ENCODE data around the gene RTN4. TPM values are rescaled to one million over a fixed set of nuclear protein-coding genes. Genes with fewer than 3 reads are reported as not detected.
"Not testable (repeated sequence)": the region's sequence is repeated elsewhere in the genome, so short reads cannot be mapped to it uniquely, and the experiment has no call there.

Gene RTN4
- total RNA-seq, 2 donors from 2014 or later, result 180 to 225 TPM

GRCh38 chr2:54997826-54998225, 52.4 kb downstream of the RTN4 start:
- Histone ChIP-seq H3K27me3 (ENCODE audit: control insufficient read depth, insufficient read depth, low read length, poor library complexity, severe bottlenecking) (no peaks in the 10 kb centered on the region), H3K4me3 (ENCODE audit: low read length) (no peak overlapping the region), H3K4me1 (ENCODE audit: control insufficient read depth, insufficient read depth, low read length) (no peaks in the 10 kb centered on the region), H3K27ac (ENCODE audit: low read depth, low read length) (no peak overlapping the region), H3K9me3 (ENCODE audit: control insufficient read depth, low read length) (no peaks in the 10 kb centered on the region), H3K36me3 (ENCODE audit: control insufficient read depth, insufficient read depth, low read length) (peaks cover 4% of the 10 kb centered on the region), H3K9ac (ENCODE audit: extremely low read depth, low read length, poor library complexity, severe bottlenecking) (no peak overlapping the region)
- peaks cover 14% of the 10 kb centered on the region for H3K4me1 Mint-ChIP-seq
- H3K4me3 Mint-ChIP-seq, result no peak overlapping the region
- 85% methylated on average over 1 of the region's 1 CpG; no CpG with 5 or more reads in 1 of the 2 experiments for WGBS, 2 experiments (ENCODE audit: insufficient coverage in 1 of 2, insufficient read length in 1 of 2)
- H3K9me3 Mint-ChIP-seq, result no peaks in the 10 kb centered on the region
- peaks cover 13% of the 10 kb centered on the region for H3K36me3 Mint-ChIP-seq (ENCODE audit: low read depth)
- no peak for DNase-seq
- peak; percentile 60 for TF ChIP-seq CTCF (conservative IDR thresholded peaks at IDR 0.05)
- no peak overlapping the region for H3K27ac Mint-ChIP-seq
- H3K27me3 Mint-ChIP-seq (ENCODE audit: insufficient read depth), result no peaks in the 10 kb centered on the region

- H3K9me3 ChIP-seq (ENCODE audit: control insufficient read depth, low read length), result no peaks in the 10 kb centered on the region
- H3K4me1 Mint-ChIP-seq, result peaks cover 8% of the 10 kb centered on the region
- no peaks in the 10 kb centered on the region for H3K9me3 Mint-ChIP-seq
- no peak overlapping the region for H3K4me3 Mint-ChIP-seq
- DNase-seq, result no peak
- peaks cover 3% of the 10 kb centered on the region for H3K36me3 ChIP-seq (ENCODE audit: control insufficient read depth, insufficient read depth, low read length)
- H3K27me3 ChIP-seq (ENCODE audit: control insufficient read depth, insufficient read depth, low read length, poor library complexity, severe bottlenecking), result no peaks in the 10 kb centered on the region
- H3K4me3 ChIP-seq (ENCODE audit: low read length), result no peak overlapping the region
- no peak overlapping the region for H3K9ac ChIP-seq (ENCODE audit: extremely low read depth, low read length, poor library complexity, severe bottlenecking)
- no peaks in the 10 kb centered on the region for H3K27me3 Mint-ChIP-seq (ENCODE audit: insufficient read depth)
- 98% methylated on average over 2 of the region's 3 CpGs; no CpG with 5 or more reads in 1 of the 2 experiments for WGBS, 2 experiments (ENCODE audit: insufficient coverage in 1 of 2, insufficient read length in 1 of 2)
- H3K36me3 Mint-ChIP-seq (ENCODE audit: low read depth), result peaks cover 13% of the 10 kb centered on the region
- no peaks in the 10 kb centered on the region for H3K4me1 ChIP-seq (ENCODE audit: control insufficient read depth, insufficient read depth, low read length)
- TF ChIP-seq CTCF (conservative IDR thresholded peaks at IDR 0.05), result no peak
- peak overlapping the region; percentile 1 for H3K27ac Mint-ChIP-seq
- H3K27ac ChIP-seq (ENCODE audit: low read depth, low read length), result no peak overlapping the region
Observed at GRCh38 chr2:54995553-54995952, 54.7 kb downstream of the RTN4 start.

GRCh38 chr2:54990694-54991093, 59.6 kb downstream of the RTN4 start:
- not testable (repeated sequence) for H3K4me1 ChIP-seq (ENCODE audit: control insufficient read depth, insufficient read depth, low read length); H3K9me3 ChIP-seq (ENCODE audit: control insufficient read depth, low read length); H3K9me3 Mint-ChIP-seq; DNase-seq; H3K27me3 Mint-ChIP-seq (ENCODE audit: insufficient read depth); H3K4me1 Mint-ChIP-seq; H3K27me3 ChIP-seq (ENCODE audit: control insufficient read depth, insufficient read depth, low read length, poor library complexity, severe bottlenecking); H3K27ac ChIP-seq (ENCODE audit: low read depth, low read length); H3K4me3 Mint-ChIP-seq; H3K9ac ChIP-seq (ENCODE audit: extremely low read depth, low read length, poor library complexity, severe bottlenecking); H3K4me3 ChIP-seq (ENCODE audit: low read length); H3K27ac Mint-ChIP-seq
- H3K36me3 ChIP-seq (ENCODE audit: control insufficient read depth, insufficient read depth, low read length), result peaks cover 22% of the 10 kb centered on the region
- peaks cover 20% of the 10 kb centered on the region for H3K36me3 Mint-ChIP-seq (ENCODE audit: low read depth)
- 95 to 97% methylated on average over 16 to 19 of the region's 19 CpGs for WGBS, 2 experiments (ENCODE audit: insufficient coverage in 1 of 2, insufficient read length in 1 of 2)

GRCh38 chr2:54988612-54989011, 61.6 kb downstream of the RTN4 start:
- Histone ChIP-seq H3K9ac (ENCODE audit: extremely low read depth, low read length, poor library complexity, severe bottlenecking) (no peak overlapping the region), H3K4me1 (ENCODE audit: control insufficient read depth, insufficient read depth, low read length) (no peaks in the 10 kb centered on the region), H3K36me3 (ENCODE audit: control insufficient read depth, insufficient read depth, low read length) (peaks cover 40% of the 10 kb centered on the region), H3K27me3 (ENCODE audit: control insufficient read depth, insufficient read depth, low read length, poor library complexity, severe bottlenecking) (no peaks in the 10 kb centered on the region), H3K27ac (ENCODE audit: low read depth, low read length) (no peak overlapping the region), H3K4me3 (ENCODE audit: low read length) (no peak overlapping the region), H3K9me3 (ENCODE audit: control insufficient read depth, low read length) (no peaks in the 10 kb centered on the region)
- Mint-ChIP-seq H3K27ac (peak overlapping the region; percentile 13), H3K4me1 (no peaks in the 10 kb centered on the region), H3K9me3 (no peaks in the 10 kb centered on the region), H3K36me3 (ENCODE audit: low read depth) (peaks cover 25% of the 10 kb centered on the region), H3K4me3 (no peak overlapping the region), H3K27me3 (ENCODE audit: insufficient read depth) (no peaks in the 10 kb centered on the region)
- no peak for DNase-seq
- 88 to 95% methylated on average over 2 of the region's 3 CpGs for WGBS, 2 experiments (ENCODE audit: insufficient coverage in 1 of 2, insufficient read length in 1 of 2)
- TF ChIP-seq CTCF (conservative IDR thresholded peaks at IDR 0.05), result no peak
